Fibroblast of skin of scalp (primary cell): ENCODE measurements around the gene PTPRCAP.

ENCODE experiments used
- DNase-seq: peaks from one replicate; pipeline ENCODE4 v3.0.0-alpha.2; 2013

Gene PTPRCAP

GRCh38 chr11:67395555-67396258 lies 41.8 kb downstream of the PTPRCAP start:
- no peak for DNase-seq

- no peak for DNase-seq
These were observed 43.5 kb downstream of the PTPRCAP start for GRCh38 chr11:67393990-67394389.

GRCh38 chr11:67393437-67393836 lies 44.0 kb downstream of the PTPRCAP start:
- no peak for DNase-seq

- DNase-seq = no peak
These were observed 45.2 kb downstream of the PTPRCAP start for GRCh38 chr11:67392183-67392715.

- DNase-seq = peak; percentile 95
These were observed 45.9 kb downstream of the PTPRCAP start, which contains the start of gene RAD9A for GRCh38 chr11:67391304-67392182. RAD9A (plus strand) TSS chr11:67391986; CDS start chr11:67392045, 59 bp downstream.

GRCh38 chr11:67390947-67391303 lies 46.6 kb downstream of the PTPRCAP start:
- no peak for DNase-seq

- no peak for DNase-seq
These were observed 48.0 kb downstream of the PTPRCAP start for GRCh38 chr11:67389477-67389876.

- DNase-seq = no peak
These were observed 50.0 kb downstream of the PTPRCAP start for GRCh38 chr11:67387518-67387917.

- DNase-seq = no peak
These were observed 50.4 kb downstream of the PTPRCAP start for GRCh38 chr11:67387069-67387468.
